ENCODE results near the gene CKM.
A peak's percentile ranks its signal among the peaks of the same experiment; 100 is the strongest.

Gene CKM

GRCh38 chr19:45295873-45296272 is 26.8 kb downstream of the CKM start:
- H3K27ac ChIP-seq = no peak overlapping the region
- DNase-seq (ENCODE audit: low read depth, low spot score) = no peak

GRCh38 chr19:45294291-45295029 is 28.2 kb downstream of the CKM start:
- H3K4me3 ChIP-seq = no peak overlapping the region
- TF ChIP-seq FOXP2 (optimal IDR thresholded peaks at IDR 0.05; ENCODE audit: control extremely low read depth, extremely low read length, insufficient read depth) = no peak
- no peak for TF ChIP-seq EZH2 (IDR thresholded peaks at IDR 0.05)
- TF ChIP-seq POLR2AphosphoS5 (IDR thresholded peaks at IDR 0.05; ENCODE audit: borderline replicate concordance, low read depth, low read length) = no peak
- no peak overlapping the region for H3K27ac ChIP-seq
- H3K9me3 ChIP-seq (ENCODE audit: low read depth, low read length) = no peaks in the 10 kb centered on the region
- no peak overlapping the region for H3K9ac ChIP-seq (ENCODE audit: insufficient read length)
- no peak for DNase-seq (ENCODE audit: low read depth, low spot score)
- peaks cover 3% of the 10 kb centered on the region; the same call in 1 of the 2 replicates for H3K36me3 ChIP-seq (ENCODE audit: insufficient read depth, low read length)

More at GRCh38 chr19:45295873-45296272, 26.8 kb downstream of the CKM start:
- Histone ChIP-seq H3K36me3 (ENCODE audit: insufficient read depth, low read length) (no peaks in the 10 kb centered on the region; the same call in 1 of the 2 replicates), H3K9ac (ENCODE audit: insufficient read length) (no peak overlapping the region), H3K4me3 (no peak overlapping the region), H3K9me3 (ENCODE audit: low read depth, low read length) (no peaks in the 10 kb centered on the region)
- TF ChIP-seq FOXP2 (optimal IDR thresholded peaks at IDR 0.05; ENCODE audit: control extremely low read depth, extremely low read length, insufficient read depth) = no peak
- no peak for TF ChIP-seq EZH2 (IDR thresholded peaks at IDR 0.05)
- no peak for TF ChIP-seq POLR2AphosphoS5 (IDR thresholded peaks at IDR 0.05; ENCODE audit: borderline replicate concordance, low read depth, low read length)

GRCh38 chr19:45293682-45294081 is 29.0 kb downstream of the CKM start:
- Histone ChIP-seq H3K27ac (no peak overlapping the region), H3K36me3 (ENCODE audit: insufficient read depth, low read length) (peaks cover 3% of the 10 kb centered on the region; the same call in 1 of the 2 replicates), H3K9ac (ENCODE audit: insufficient read length) (no peak overlapping the region), H3K4me3 (no peak overlapping the region), H3K9me3 (ENCODE audit: low read depth, low read length) (no peaks in the 10 kb centered on the region)
- no peak for DNase-seq (ENCODE audit: low read depth, low spot score)
- TF ChIP-seq EZH2 (IDR thresholded peaks at IDR 0.05) = no peak
- TF ChIP-seq FOXP2 (optimal IDR thresholded peaks at IDR 0.05; ENCODE audit: control extremely low read depth, extremely low read length, insufficient read depth) = no peak
- TF ChIP-seq POLR2AphosphoS5 (IDR thresholded peaks at IDR 0.05; ENCODE audit: borderline replicate concordance, low read depth, low read length) = no peak

DNA sequence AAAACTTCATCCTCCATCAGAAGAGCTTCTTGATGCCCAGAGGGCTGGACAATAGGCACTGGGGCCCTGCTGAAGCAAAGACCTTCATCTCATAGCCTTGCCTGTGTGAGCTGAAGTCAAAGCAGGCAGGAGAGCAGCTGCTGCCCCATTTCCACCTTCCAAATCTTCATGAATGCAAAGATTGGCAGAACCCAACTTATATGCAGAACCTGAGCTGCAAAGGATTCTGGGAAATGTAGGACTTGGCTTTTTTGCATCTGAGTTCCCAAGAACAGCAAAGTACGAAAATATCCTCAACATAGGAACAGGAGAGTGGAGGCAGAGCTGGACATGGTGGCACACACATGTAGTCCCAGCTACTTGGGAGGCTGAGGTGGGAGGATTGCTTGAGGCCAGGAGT is 30.8 kb downstream of the CKM start:
- no peak for DNase-seq (ENCODE audit: low read depth, low spot score)
- H3K27ac ChIP-seq = no peak overlapping the region
- peaks cover 3% of the 10 kb centered on the region; the same call in 1 of the 2 replicates for H3K36me3 ChIP-seq (ENCODE audit: insufficient read depth, low read length)
- no peak overlapping the region for H3K9ac ChIP-seq (ENCODE audit: insufficient read length)
- no peaks in the 10 kb centered on the region for H3K9me3 ChIP-seq (ENCODE audit: low read depth, low read length)
- TF ChIP-seq FOXP2 (optimal IDR thresholded peaks at IDR 0.05; ENCODE audit: control extremely low read depth, extremely low read length, insufficient read depth) (no peak), EZH2 (IDR thresholded peaks at IDR 0.05) (no peak), POLR2AphosphoS5 (IDR thresholded peaks at IDR 0.05; ENCODE audit: borderline replicate concordance, low read depth, low read length) (no peak)
- H3K4me3 ChIP-seq = no peak overlapping the region

GRCh38 chr19:45290381-45290931 is 32.2 kb downstream of the CKM start:
- H3K27ac ChIP-seq = no peak overlapping the region
- H3K9me3 ChIP-seq (ENCODE audit: low read depth, low read length) = no peaks in the 10 kb centered on the region
- H3K36me3 ChIP-seq (ENCODE audit: insufficient read depth, low read length) = peaks cover 3% of the 10 kb centered on the region; the same call in 1 of the 2 replicates
- no peak overlapping the region for H3K4me3 ChIP-seq
- DNase-seq (ENCODE audit: low read depth, low spot score) = no peak
- TF ChIP-seq POLR2AphosphoS5 (IDR thresholded peaks at IDR 0.05; ENCODE audit: borderline replicate concordance, low read depth, low read length) (no peak), FOXP2 (optimal IDR thresholded peaks at IDR 0.05; ENCODE audit: control extremely low read depth, extremely low read length, insufficient read depth) (no peak), EZH2 (IDR thresholded peaks at IDR 0.05) (no peak)
- no peak overlapping the region for H3K9ac ChIP-seq (ENCODE audit: insufficient read length)

DNA sequence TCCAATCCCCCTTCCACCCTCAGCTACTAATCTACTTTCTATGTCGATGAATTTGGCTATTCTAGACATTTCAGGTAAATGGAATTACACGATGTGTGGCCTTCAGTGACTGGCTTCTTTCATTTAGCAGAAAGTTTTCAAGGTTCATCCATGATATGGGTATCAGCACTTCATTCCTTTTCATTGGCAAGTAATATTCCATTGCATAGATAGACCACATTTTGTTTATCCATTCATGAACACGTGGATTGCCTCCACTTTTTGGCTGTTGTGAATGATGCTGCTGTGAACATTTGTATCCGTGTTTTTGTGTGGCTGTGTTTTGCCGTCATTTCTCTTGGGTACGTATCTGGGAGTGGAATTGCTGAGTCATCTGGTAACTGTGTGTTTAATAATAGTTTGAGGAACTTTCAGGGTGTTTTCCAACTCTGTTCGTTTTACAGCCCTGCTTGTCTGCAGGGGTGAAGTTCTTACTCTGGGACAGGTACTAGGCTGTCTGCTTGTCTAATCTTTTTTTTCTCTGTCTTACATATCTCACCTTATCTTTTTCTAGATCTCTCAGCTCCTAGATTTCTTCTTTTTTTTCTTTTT is 39.1 kb downstream of the CKM start:
- no peak for TF ChIP-seq FOXP2 (optimal IDR thresholded peaks at IDR 0.05; ENCODE audit: control extremely low read depth, extremely low read length, insufficient read depth)
- no peak for TF ChIP-seq EZH2 (IDR thresholded peaks at IDR 0.05)
- no peak for TF ChIP-seq POLR2AphosphoS5 (IDR thresholded peaks at IDR 0.05; ENCODE audit: borderline replicate concordance, low read depth, low read length)
- Histone ChIP-seq H3K36me3 (ENCODE audit: insufficient read depth, low read length) (peaks cover 9% of the 10 kb centered on the region; the same call in 1 of the 2 replicates), H3K9me3 (ENCODE audit: low read depth, low read length) (no peaks in the 10 kb centered on the region), H3K9ac (ENCODE audit: insufficient read length) (no peak overlapping the region), H3K27ac (no peak overlapping the region), H3K4me3 (no peak overlapping the region)
- no peak for DNase-seq (ENCODE audit: low read depth, low spot score)

DNA sequence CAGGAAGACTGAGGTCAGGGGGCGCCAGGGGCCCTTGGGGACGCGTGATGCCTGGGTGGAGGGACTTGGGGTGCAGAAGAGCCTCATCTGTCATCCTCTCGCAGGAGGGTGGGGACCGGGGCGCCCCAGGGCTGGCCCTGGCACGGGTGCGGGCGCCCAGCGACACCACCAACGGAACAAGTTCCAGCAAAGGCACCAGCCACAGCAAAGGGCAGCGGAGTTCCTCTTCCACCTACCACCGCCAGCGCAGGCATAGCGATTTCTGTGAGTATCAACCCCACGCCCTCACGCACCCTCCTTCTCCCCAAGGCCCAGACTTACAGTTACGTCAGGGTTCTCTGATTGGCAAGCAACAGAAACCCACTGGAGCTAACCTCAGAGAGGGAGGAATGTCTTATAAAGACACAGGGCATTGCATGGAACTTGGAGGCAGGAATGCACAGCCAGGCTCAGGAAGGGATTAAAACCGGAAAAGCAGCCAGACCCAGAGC is 42.2 kb downstream of the CKM start:
- Histone ChIP-seq H3K9ac (ENCODE audit: insufficient read length) (no peak overlapping the region), H3K9me3 (ENCODE audit: low read depth, low read length) (no peaks in the 10 kb centered on the region), H3K4me3 (no peak overlapping the region), H3K27ac (peak overlapping the region; percentile 68), H3K36me3 (ENCODE audit: insufficient read depth, low read length) (peaks cover 9% of the 10 kb centered on the region; the same call in 1 of the 2 replicates)
- no peak for DNase-seq (ENCODE audit: low read depth, low spot score)
- TF ChIP-seq EZH2 (IDR thresholded peaks at IDR 0.05) = no peak
- no peak for TF ChIP-seq FOXP2 (optimal IDR thresholded peaks at IDR 0.05; ENCODE audit: control extremely low read depth, extremely low read length, insufficient read depth)
- TF ChIP-seq POLR2AphosphoS5 (IDR thresholded peaks at IDR 0.05; ENCODE audit: borderline replicate concordance, low read depth, low read length) = no peak

DNA sequence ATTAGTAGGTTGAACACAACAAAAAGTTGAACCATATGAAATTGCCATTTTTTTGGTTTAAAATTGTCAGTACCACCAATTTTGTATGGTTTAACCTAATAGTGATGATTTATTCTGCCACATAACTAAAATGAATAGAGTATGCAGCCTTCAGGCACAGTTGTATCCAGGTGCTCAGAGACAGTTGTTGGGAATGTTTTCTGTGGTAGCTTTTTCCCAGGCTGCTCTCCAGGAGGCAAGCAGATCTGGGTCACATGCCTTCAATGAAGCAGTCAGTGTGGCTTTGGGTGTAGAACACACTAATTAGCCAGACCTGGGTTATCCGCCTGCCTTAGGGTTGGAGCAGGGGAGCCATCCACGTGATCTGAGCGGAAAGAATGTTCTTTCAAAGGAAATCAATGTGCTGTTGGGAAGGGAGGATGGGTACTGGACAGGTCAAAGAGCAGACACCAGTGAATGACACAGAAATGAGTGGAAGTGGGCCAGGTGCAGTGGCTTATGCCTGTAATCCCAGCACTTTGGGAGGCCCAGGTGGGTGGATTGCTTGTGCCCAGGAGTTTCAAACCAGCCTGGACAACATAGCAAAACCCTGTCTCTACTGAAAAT is 43.0 kb downstream of the CKM start:
- H3K27ac ChIP-seq = no peak overlapping the region
- TF ChIP-seq FOXP2 (optimal IDR thresholded peaks at IDR 0.05; ENCODE audit: control extremely low read depth, extremely low read length, insufficient read depth) (no peak), POLR2AphosphoS5 (IDR thresholded peaks at IDR 0.05; ENCODE audit: borderline replicate concordance, low read depth, low read length) (no peak), EZH2 (IDR thresholded peaks at IDR 0.05) (no peak)
- peaks cover 9% of the 10 kb centered on the region; the same call in 1 of the 2 replicates for H3K36me3 ChIP-seq (ENCODE audit: insufficient read depth, low read length)
- DNase-seq (ENCODE audit: low read depth, low spot score) = no peak
- H3K9me3 ChIP-seq (ENCODE audit: low read depth, low read length) = no peaks in the 10 kb centered on the region
- no peak overlapping the region for H3K4me3 ChIP-seq
- no peak overlapping the region for H3K9ac ChIP-seq (ENCODE audit: insufficient read length)

All from SK-N-MC (cell line).